ENCODE measurements around the gene BNIPL.

GRCh38 chr1:151005729-151006319 is 30.6 kb upstream of the BNIPL start:
- TF ChIP-seq TFDP2 (CRISPR knock-in tag; IDR thresholded peaks at IDR 0.05) (no peak), NBN (conservative IDR thresholded peaks at IDR 0.05) (no peak), FOXA1 (IDR thresholded peaks at IDR 0.05) (no peak), FOXA1 (CRISPR knock-in tag; IDR thresholded peaks at IDR 0.05) (no peak), RFX5 (IDR thresholded peaks at IDR 0.05; ENCODE audit: low read depth, low read length) (no peak), JUN (CRISPR knock-in tag; IDR thresholded peaks at IDR 0.05) (no peak), ZNF720 (CRISPR knock-in tag; IDR thresholded peaks at IDR 0.05) (no peak), BRCA1 (CRISPR knock-in tag; IDR thresholded peaks at IDR 0.05) (no peak)
